Measurements from ENCODE around the gene WDR54.

GRCh38 chr2:74418312-74418711 lies 3.2 kb upstream of the WDR54 start:
- TF ChIP-seq POLR2A (IDR thresholded peaks at IDR 0.05; ENCODE audit: low read depth) (no peak), CTCF (IDR thresholded peaks at IDR 0.05) (no peak)

Measured in esophagus muscularis mucosa (tissue), 3 donors.